D341Med (cell line): ENCODE data around the gene RNF215.

ENCODE experiments used
- DNase-seq: peaks from one replicate; pipeline ENCODE4 v3.0.0; 2012; ENCODE audit warnings: low spot score

The RNF215 gene

GRCh38 chr22:30386960-30387827, at the start of gene RNF215:
RNF215 (minus strand) TSS chr22:30387411; CDS start chr22:30387313, 98 bp downstream.
- peak; percentile 96 for DNase-seq

- DNase-seq: no peak
Measured at GRCh38 chr22:30436196-30436595, 49.0 kb upstream of the RNF215 start.

GRCh38 chr22:30435674-30436126, 48.5 kb upstream of the RNF215 start:
- peak; percentile 81 for DNase-seq

- no peak for DNase-seq
Measured at GRCh38 chr22:30434843-30435242, 47.6 kb upstream of the RNF215 start.

GRCh38 chr22:30433773-30434172, 46.6 kb upstream of the RNF215 start:
- no peak for DNase-seq

- no peak for DNase-seq
Measured at GRCh38 chr22:30433227-30433626, 46.0 kb upstream of the RNF215 start.

- no peak for DNase-seq
Measured at GRCh38 chr22:30432520-30432919, 45.3 kb upstream of the RNF215 start.

- no peak for DNase-seq
Measured at GRCh38 chr22:30432096-30432495, 44.9 kb upstream of the RNF215 start.

GRCh38 chr22:30430933-30431332, 43.7 kb upstream of the RNF215 start:
- DNase-seq: no peak

GRCh38 chr22:30429887-30430286, 42.7 kb upstream of the RNF215 start:
- no peak for DNase-seq

- no peak for DNase-seq
Measured at GRCh38 chr22:30427871-30428270, 40.7 kb upstream of the RNF215 start.

- peak; percentile 87 for DNase-seq
Measured at GRCh38 chr22:30426388-30427353, 39.5 kb upstream of the RNF215 start.

GRCh38 chr22:30425616-30426387, 38.6 kb upstream of the RNF215 start, which contains the start of gene MTFP1:
MTFP1 (plus strand) TSS chr22:30425768; CDS start chr22:30425880, 112 bp downstream.
- peak; percentile 79 for DNase-seq

GRCh38 chr22:30425327-30425615, 38.1 kb upstream of the RNF215 start:
- DNase-seq: no peak

GRCh38 chr22:30424534-30425326, 37.5 kb upstream of the RNF215 start:
- DNase-seq: no peak

- peak; percentile 96 for DNase-seq
Measured at GRCh38 chr22:30423959-30424533, 36.8 kb upstream of the RNF215 start.

- DNase-seq: no peak
Measured at GRCh38 chr22:30423301-30423958, 36.2 kb upstream of the RNF215 start.

- DNase-seq: no peak
Measured at GRCh38 chr22:30422481-30423300, 35.5 kb upstream of the RNF215 start.
